Epithelial cell of alveolus of lung (primary cell): ENCODE data around the gene UBE2L6. TPM values are rescaled to one million over a fixed set of nuclear protein-coding genes. Genes with fewer than 3 reads are reported as not detected.

Experiments
- total RNA-seq: library from RNA; depleted of rRNA; stranded (reverse); fragments of >200 nt; gene quantifications from 2 replicates; pipeline ENCODE4 v1.2.1, GENCODE V29; 2015

UBE2L6 gene
- total RNA-seq, result 41.2 and 79.9 TPM in 2 replicates

DNA sequence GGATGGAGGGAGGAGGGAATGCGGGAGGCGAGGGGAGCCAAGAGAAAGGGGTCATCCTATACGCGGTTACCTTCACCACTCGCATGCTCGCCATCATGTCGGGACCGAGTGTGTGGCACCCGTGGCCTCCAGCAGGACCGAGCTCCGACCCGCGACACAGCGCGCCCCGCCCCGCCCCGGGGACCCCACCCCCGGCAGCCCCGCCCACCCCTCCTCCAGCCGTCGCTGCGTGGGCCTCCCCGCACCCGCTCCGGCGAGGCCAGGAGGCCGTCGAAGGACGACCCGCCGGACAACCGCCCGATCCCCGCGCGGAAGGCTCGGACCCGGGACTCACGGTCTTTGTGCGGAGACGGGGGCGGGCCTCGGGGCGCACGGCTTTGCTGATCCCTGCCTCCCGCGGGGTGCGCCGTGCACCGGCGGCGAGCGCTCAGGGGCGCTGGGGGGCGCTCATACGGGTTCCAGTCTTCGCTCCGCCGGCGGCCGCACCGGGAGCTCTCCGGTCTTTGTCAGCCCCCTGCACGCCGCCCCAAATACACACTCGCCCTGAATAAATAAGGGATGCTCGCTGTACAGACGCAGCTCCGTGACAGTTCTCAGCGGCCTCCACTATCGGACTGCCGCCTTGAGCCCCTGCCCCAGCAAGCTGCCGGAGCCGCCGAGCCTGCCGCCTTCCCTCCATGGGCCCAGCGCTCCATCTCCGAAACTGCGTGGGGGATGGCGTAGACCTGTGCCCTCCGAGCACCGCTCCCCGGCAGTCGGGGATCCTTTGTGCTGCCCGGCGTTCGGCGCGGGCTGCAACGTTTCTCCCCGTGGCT is at the start of gene UBE2L6:
TSS of gene UBE2L6 (minus strand) at position 158 of the 815 bp plus-strand sequence. CDS start at position 97, 61 bp downstream.

DNA sequence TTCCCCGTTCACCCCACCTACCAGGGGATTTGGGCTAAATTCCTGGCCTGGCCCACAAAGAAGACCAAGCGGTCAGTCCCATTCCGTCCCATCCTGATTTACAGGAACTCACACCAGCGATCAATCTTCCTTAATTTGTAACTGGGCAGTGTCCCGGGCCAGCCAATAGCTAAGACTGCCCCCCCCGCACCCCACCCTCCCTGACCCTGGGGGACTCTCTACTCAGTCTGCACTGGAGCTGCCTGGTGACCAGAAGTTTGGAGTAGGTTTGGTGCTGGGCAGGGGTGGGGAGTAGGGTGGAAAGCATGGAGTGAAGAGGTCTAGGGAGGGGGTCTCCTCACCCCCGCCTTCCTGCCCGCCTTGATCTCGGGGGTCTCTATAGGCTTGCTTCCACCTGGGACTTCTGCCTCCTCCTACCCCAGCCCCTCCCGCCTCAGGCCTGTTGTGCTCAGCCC is 30.0 kb upstream of the UBE2L6 start, which contains the start of gene SERPING1:
TSS of gene SERPING1 (plus strand) at position 225 of the 455 bp plus-strand sequence. CDS start 586 bp downstream, outside the sequence.

DNA sequence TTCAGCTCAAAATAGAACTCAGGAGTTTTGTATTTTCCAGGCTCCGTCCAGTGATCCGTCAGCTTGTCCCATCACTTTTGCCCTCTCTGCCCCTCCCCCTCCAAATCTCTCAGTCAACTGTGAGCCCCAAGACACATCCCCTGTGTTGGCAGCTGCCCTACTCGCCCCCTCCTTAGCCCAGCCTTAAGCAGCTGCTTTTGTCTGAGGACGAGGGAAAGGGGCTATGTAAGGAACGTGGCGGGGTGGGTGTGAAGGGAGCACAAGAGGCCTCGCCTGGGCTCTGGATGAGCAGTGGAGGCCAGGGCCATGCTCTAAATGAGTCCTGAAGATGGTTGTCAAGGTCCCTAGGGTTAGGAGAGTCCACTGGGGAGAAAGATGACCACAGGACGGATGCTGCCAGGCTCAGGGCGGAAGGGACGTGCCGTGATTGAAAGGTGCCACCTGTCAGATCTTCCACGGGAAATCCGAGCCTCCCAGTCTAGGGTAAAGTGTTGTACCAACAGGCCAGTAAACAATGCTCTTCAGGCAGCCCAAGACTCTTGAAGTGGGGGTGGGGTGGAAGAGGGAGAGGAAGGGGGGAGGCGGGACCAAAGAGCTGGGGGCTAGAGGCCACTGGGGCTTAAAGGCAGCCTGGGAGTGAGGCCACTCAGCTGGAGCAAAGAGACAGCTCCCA is 30.4 kb downstream of the UBE2L6 start, which contains the start of gene SMTNL1:
TSS of gene SMTNL1 (plus strand) at position 649 of the 673 bp plus-strand sequence. CDS start 5,048 bp downstream, outside the sequence.

DNA sequence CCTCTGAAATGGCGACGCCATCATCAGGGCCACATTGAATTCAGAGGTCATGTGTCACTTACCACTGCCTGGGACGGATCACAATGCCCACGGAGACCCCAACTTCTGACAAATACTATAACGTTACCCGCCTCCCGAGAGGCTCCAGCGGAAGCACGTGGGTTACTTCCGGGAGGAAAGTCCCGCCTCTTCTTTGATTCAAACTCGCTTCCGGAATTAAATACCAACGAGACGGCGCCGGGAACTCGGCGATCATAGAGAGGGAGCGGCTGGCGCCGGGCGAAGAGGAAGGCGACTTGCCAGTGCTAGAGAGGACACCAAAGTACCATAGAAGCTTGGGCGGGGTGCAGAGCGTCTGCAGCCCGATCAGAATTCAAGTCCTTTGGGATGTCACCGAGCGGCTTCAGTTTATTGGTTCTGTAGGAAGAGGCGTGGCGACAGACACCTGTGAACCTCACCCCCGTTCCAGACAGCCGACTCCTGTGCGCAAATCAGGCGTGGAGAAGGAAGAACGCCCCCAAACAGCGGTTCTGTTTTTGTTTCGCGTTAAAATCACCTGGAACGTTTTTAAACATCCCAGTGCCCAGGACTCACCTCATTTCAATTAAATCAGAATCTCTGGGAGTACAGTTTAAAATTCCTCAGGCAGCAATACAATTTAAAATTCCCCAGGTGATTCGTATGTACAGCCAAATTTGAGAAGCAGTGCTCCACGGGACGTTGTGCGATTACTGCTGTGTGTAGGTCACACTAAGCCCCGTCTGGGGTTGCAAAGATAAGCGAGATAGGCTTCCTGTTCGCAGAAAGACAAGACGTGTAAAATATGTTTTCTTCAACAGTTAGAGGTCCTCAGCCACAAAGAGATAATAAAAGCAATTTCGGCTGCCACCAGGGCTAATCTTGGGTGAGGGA is 36.6 kb downstream of the UBE2L6 start, which contains the start of gene TIMM10:
TSS of gene TIMM10 (minus strand) at position 159 of the 912 bp plus-strand sequence. CDS start 565 bp downstream, outside the sequence.

GRCh38 chr11:57515332-57516060 is 52.0 kb downstream of the UBE2L6 start, which contains the start of gene SLC43A1:
Gene SLC43A1, minus strand, starts transcription at chr11:57515702. Its CDS starts 1,591 bp downstream, at chr11:57514111.

Other genes with a start within 250 kb of the UBE2L6 start
- gene TNKS1BP1, start 242.7 kb downstream of the UBE2L6 start, total RNA-seq, result 89.3 and 101 TPM in 2 replicates
- 91.8 and 119 TPM in 2 replicates for gene SSRP1, start 231.8 kb downstream of the UBE2L6 start, total RNA-seq
- gene P2RX3, start 229.3 kb downstream of the UBE2L6 start, total RNA-seq, result not detected in 2 replicates
- gene PRG3, start 186.5 kb downstream of the UBE2L6 start, total RNA-seq, result not detected in 2 replicates
- gene PRG2, start 177.0 kb downstream of the UBE2L6 start, total RNA-seq, result not detected in 2 replicates
- gene SLC43A3, start 140.6 kb downstream of the UBE2L6 start, total RNA-seq, result 54.6 and 115 TPM in 2 replicates
- gene RTN4RL2, start 107.1 kb downstream of the UBE2L6 start, total RNA-seq, result 0.91 and 4.5 TPM in 2 replicates
- 17.3 and 21.9 TPM in 2 replicates for gene SLC43A1, start 52.0 kb downstream of the UBE2L6 start, total RNA-seq
- gene TIMM10, start 36.9 kb downstream of the UBE2L6 start, total RNA-seq, result 14.7 and 44.3 TPM in 2 replicates
- not detected in 2 replicates for gene SMTNL1, start 30.1 kb downstream of the UBE2L6 start, total RNA-seq
- 106 and 234 TPM in 2 replicates for gene SERPING1, start 30.0 kb upstream of the UBE2L6 start, total RNA-seq
- gene YPEL4, start 82.2 kb upstream of the UBE2L6 start, total RNA-seq, result 0.13 and 9.7 TPM in 2 replicates
- 15.3 and 20.4 TPM in 2 replicates for gene CLP1, start 90.1 kb upstream of the UBE2L6 start, total RNA-seq
- gene ZDHHC5, start 100.4 kb upstream of the UBE2L6 start, total RNA-seq, result 37.4 and 41.5 TPM in 2 replicates
- gene MED19, start 144.5 kb upstream of the UBE2L6 start, total RNA-seq, result 24.6 and 26.7 TPM in 2 replicates
- 46.2 and 63.4 TPM in 2 replicates for gene TMX2, start 144.9 kb upstream of the UBE2L6 start, total RNA-seq
- 127 and 191 TPM in 2 replicates for gene SELENOH, start 173.8 kb upstream of the UBE2L6 start, total RNA-seq
- not detected in 2 replicates for gene BTBD18, start 184.1 kb upstream of the UBE2L6 start, total RNA-seq
- 79.8 and 80.6 TPM in 2 replicates for gene CTNND1, start 194.1 kb upstream of the UBE2L6 start, total RNA-seq